Measurements from ENCODE around the gene LHFPL2. TPM values are rescaled to one million over a fixed set of nuclear protein-coding genes. Genes with fewer than 3 reads are reported as not detected.

LHFPL2 gene
- total RNA-seq, 1 donor from 2014 or later = 14.4 TPM

- TF ChIP-seq CTCF (conservative IDR thresholded peaks at IDR 0.05; ENCODE audit: low read depth, low read length) = no peak
- no peak for DNase-seq (ENCODE audit: low read depth)
- no peak overlapping the region for H3K4me3 ChIP-seq (ENCODE audit: low read depth, low read length)
Measured at GRCh38 chr5:78552729-78553342, 95.7 kb downstream of the LHFPL2 start.

GRCh38 chr5:78550891-78551290 is 97.7 kb downstream of the LHFPL2 start:
- no peak overlapping the region for H3K4me3 ChIP-seq (ENCODE audit: low read depth, low read length)
- no peak for DNase-seq (ENCODE audit: low read depth)
- no peak for TF ChIP-seq CTCF (conservative IDR thresholded peaks at IDR 0.05; ENCODE audit: low read depth, low read length)

- no peak for DNase-seq (ENCODE audit: low read depth)
- no peak overlapping the region for H3K4me3 ChIP-seq (ENCODE audit: low read depth, low read length)
- no peak for TF ChIP-seq CTCF (conservative IDR thresholded peaks at IDR 0.05; ENCODE audit: low read depth, low read length)
Measured at GRCh38 chr5:78549043-78549442, 99.5 kb downstream of the LHFPL2 start.

- TF ChIP-seq CTCF (conservative IDR thresholded peaks at IDR 0.05; ENCODE audit: low read depth, low read length) = no peak
- no peak for DNase-seq (ENCODE audit: low read depth)
- no peak overlapping the region for H3K4me3 ChIP-seq (ENCODE audit: low read depth, low read length)
Measured at GRCh38 chr5:78547731-78548615, 100.6 kb downstream of the LHFPL2 start.

- no peak for DNase-seq (ENCODE audit: low read depth)
- no peak for TF ChIP-seq CTCF (conservative IDR thresholded peaks at IDR 0.05; ENCODE audit: low read depth, low read length)
- H3K4me3 ChIP-seq (ENCODE audit: low read depth, low read length) = no peak overlapping the region
Measured at GRCh38 chr5:78547183-78547582, 101.4 kb downstream of the LHFPL2 start.

- no peak for DNase-seq (ENCODE audit: low read depth)
- H3K4me3 ChIP-seq (ENCODE audit: low read depth, low read length) = no peak overlapping the region
- no peak for TF ChIP-seq CTCF (conservative IDR thresholded peaks at IDR 0.05; ENCODE audit: low read depth, low read length)
Measured at GRCh38 chr5:78546276-78546996, 102.1 kb downstream of the LHFPL2 start.

All from epithelial cell of proximal tubule (primary cell).